Glomerular endothelial cell (primary cell): ENCODE results near the gene ASH1L. TPM values are rescaled to one million over a fixed set of nuclear protein-coding genes. Genes with fewer than 3 reads are reported as not detected.
"Not testable (repeated sequence)": the region's sequence is repeated elsewhere in the genome, so short reads cannot be mapped to it uniquely, and the experiment has no call there.

Experiments
- DNase-seq: peaks from one replicate; pipeline ENCODE4 v3.0.0-alpha.2; 2011; ENCODE audit warnings: low read depth, low spot score; ENCODE audit errors: extremely low read depth
- total RNA-seq: library from RNA; depleted of rRNA; stranded (reverse); fragments of >200 nt; gene quantifications from 2 replicates; pipeline ENCODE4 v1.2.3, GENCODE V29; 2015

Gene ASH1L
- total RNA-seq, 1 donor from 2014 or later = 26.6 TPM

DNA sequence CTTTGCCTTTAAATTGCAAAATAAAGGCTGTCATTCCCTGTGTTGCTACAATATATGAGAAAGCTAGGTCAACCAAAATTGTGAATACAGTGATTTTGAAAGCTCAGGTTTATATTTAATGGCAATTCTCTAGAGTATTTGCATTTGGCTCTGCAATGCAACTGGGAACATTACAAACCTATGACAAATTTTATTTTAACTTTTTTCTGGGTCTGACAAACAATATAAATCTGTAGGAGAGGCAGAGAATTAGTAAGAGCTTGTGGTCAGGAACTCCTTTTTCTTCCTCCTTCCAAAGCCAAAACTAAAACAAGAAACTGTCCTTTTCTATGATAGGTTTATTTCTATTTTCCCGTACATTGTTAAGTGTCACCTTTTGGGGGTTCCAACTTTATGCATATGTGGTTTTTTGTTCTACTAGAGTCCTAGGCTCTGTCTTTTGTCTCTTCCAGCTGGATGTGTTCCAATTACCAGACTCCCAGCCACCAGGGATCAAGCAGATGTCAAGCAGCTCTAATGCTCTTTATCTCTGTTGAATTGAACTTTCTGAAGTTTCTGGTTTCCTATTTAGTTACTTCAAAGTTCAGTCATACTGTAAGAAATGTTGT is 106.9 kb downstream of the ASH1L start:
- DNase-seq = no peak

DNA sequence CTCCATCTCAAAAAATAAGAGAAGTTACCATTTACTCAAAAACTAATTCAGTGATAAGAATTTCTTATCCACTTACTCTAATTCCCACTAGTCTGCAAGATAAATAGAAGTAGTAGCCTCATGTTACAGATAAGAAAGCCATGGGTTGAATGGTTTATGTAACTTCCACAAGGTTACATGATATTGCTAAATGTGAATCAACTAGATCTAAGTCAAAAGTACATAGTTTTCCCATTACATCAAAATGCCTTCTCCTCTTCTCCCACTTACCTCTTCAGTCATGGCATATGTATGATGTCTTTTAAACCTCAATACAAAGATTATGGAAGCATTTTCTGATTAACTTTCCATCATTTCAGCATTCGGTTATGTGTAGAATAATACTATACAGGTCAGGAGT is 108.5 kb downstream of the ASH1L start:
- DNase-seq = no peak

DNA sequence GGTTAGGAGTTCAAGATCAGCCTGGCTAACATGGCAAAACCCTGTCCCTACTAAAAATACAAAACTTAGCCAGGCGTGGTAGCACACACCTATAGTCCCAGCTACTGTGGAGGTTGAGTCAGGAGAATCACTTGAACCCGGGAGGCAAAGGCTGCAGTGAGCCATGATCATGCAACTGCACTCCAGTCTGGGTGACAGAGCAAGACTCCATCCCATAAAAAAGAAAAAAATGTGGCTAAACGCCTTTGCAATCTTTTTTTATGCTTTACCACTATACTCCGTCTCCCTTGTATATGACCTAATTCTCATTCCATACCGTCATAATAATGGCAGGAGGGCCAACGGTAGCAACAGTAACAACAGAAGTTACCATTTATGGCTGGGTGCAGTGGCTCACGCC is 109.5 kb downstream of the ASH1L start:
- DNase-seq = no peak

- DNase-seq = no peak
Measured at GRCh38 chr1:155451199-155451598, 111.4 kb downstream of the ASH1L start.

DNA sequence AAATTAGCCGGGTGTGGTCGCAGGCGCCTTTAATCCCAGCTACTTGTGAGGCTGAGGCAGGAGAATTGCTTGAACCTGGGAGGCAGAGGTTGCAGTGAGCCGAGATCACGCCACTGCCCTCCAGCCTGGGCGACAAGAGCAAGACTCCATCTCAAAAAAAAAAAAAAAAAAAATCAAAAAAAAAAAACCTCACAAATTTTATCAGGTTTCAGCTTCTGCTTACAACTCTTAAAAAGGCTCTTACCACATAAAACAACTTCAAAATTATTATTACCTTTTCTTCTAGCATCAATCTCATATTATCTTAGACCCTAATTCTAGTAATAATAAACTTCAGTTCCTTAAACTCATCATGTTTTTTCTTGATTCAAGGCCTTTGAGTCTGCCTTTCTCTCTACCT is 120.2 kb downstream of the ASH1L start:
- not testable (repeated sequence) for DNase-seq

GRCh38 chr1:155437405-155437804 is 125.2 kb downstream of the ASH1L start:
- no peak for DNase-seq

DNA sequence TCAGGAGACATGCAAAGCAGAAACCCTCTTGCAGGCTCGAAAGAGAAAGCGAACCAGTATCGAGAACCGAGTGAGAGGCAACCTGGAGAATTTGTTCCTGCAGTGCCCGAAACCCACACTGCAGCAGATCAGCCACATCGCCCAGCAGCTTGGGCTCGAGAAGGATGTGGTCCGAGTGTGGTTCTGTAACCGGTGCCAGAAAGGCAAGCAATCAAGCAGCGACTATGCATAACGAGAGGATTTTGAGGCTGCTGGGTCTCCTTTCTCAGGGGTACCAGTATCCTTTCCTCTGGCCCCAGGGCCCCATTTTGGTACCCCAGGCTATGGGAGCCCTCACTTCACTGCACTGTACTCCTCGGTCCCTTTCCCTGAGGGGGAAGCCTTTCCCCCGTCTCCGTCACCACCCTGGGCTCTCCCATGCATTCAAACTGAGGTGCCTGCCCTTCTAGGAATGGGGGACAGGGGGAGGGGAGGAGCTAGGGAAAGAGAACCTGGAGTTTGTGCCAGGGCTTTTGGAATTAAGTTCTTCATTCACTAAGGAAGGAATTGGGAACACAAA is 128.7 kb downstream of the ASH1L start:
- DNase-seq = not testable (repeated sequence)

DNA sequence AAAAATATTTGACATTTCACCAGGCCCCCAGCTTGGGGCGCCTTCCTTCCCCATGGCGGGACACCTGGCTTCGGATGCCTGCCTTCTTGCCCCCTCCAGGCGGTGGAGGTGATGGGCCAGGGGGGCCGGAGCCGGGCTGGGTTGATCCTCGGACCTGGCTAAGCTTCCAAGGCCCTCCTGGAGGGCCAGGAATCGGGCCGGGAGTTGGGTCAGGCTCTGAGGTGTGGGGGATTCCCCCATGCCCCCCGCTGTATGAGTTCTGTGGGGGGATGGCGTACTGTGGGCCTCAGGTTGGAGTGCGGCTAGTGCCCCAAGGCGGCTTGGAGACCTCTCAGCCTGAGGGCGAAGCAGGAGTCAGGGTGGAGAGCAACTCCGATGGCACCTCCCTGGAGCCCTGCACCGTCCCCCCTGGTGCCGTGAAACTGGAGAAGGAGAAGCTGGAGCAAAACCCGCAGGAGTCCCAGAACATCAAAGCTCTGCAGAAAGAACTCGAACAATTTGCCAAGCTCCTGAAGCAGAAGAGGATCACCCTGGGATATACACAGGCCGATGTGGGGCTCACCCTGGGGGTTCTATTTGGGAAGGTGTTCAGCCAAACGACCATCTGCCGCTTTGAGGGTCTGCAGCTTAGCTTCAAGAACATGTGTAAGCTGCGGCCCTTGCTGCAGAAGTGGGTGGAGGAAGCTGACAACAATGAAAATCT is 129.3 kb downstream of the ASH1L start:
- DNase-seq = not testable (repeated sequence)

- DNase-seq = no peak
Measured at GRCh38 chr1:155424091-155424490, 138.5 kb downstream of the ASH1L start.

- DNase-seq = no peak
Measured at GRCh38 chr1:155420788-155421187, 141.8 kb downstream of the ASH1L start.

DNA sequence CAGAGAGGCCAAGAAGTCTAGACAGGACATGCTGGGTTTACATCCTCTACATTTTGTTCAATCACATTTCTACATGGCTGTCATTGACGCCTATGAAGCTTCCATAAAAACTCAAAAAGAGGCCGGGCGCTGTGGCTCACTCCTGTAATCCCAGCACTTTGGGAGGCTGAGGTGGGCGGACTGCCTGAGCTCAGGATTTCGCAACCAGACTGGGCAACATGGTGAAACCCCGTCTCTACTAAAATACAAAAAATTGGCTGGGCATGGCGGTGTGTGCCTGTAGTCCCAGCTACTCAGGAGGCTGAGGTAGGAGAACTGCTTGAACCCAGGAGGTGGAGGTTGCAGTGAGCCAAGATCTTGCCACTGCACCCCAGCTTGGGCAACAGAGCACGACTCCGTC is 150.8 kb downstream of the ASH1L start:
- not testable (repeated sequence) for DNase-seq

DNA sequence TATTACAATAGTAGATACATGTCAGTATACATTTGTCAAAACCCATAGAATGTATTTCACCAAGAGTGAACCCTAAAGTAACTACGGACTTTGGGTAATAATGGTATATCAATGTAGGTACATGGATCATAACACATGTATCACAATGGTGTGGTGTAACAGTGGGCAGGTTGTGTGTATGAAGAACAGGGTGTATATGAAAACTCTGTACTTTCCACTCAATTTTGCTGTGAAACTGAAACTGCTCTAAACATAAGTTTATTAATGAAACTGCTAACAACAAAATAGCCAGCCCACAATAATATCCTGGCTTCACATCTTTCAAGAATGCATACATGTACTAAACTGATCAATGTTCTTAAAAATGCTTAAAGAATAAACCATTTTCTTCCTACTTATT is 151.7 kb downstream of the ASH1L start:
- no peak for DNase-seq

DNA sequence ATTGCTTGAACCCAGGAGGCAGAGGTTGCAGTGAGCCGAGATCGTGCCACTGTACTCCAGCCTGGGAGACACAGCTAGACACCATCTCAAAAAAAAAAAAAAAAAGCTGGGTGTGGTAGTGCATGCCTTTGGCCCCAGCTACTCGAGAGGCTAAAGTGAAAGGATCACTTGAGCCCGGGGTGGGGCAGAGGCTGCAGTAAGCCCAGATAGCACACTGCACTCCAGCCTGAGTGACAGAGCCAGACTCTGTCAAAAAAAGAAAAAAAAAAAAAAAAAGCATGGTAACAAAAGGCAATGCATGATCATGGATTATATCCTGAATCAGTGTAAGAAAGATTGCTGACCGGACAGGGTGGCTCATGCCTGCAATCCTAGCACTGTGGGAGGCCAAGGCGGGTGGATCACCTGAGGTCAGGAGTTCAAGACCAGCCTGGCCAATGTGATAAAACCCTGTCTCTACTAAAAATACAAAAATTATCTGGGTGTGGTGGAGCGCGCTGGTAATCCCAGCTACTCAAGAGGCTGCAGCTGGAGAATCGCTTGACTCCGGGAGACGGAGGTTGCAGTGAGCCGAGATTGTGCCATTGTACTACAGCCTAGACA is 165.6 kb downstream of the ASH1L start:
- DNase-seq = no peak

DNA sequence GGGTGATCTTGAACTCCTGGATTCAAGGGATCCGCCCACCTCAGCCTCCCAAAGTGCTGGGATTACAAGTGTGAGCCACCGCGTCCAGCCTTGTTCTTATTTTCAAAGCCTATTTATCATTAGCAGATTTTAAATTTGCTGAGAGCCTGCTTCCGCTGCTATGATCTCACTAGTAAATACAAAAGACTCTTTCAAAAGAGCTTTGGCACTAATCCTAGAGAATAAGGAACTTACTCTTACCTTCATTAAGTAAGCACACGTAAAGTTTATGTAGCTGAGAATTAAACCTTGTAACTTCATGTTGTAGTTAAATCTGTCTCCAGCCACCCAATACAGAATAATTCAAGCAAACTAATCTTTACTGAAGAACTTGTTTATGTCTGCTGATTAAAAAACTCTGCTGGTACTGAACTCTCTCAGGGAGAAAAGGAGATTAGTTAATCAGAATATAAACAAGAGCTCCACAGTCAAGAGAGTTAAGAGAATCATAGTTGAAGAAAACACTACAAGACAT is 169.6 kb downstream of the ASH1L start:
- no peak for DNase-seq

DNA sequence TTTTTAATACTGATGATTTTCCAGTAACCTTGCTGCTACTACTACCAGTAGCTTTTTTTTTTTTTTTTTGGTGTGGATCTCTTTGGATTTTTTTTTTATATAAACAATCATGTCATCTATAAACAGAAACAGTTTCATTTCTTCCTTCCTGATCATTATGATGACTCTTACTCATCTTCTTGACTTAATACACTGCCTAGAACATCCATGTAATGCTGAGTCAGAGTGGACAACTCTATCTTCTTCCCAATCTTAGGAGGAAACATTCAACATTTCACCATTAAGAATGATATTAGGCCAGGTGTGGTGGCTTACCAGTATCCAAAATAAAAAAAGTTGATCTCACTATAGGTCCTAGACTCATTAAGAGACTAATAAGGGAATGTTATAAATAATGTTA is 172.8 kb downstream of the ASH1L start:
- no peak for DNase-seq

DNA sequence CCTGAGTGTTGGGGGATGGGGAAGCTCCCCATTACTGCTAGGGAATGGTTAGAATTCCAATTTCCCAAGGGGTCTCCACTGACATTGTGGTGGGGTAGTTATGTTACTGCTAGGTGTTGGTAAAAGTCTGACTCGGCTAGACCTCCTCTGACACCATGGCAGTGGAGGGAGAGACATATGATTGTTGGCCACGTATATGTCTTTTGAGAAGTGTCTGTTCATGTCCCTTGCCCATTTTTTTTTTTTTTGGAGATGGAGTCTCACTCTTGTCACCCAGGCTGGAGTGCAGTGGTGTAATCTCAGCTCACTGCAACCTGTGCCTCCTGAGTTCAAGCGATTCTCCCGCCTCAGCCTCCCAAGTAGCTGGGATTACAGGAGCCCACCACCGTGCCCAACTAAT is 176.8 kb downstream of the ASH1L start:
- DNase-seq = not testable (repeated sequence)

DNA sequence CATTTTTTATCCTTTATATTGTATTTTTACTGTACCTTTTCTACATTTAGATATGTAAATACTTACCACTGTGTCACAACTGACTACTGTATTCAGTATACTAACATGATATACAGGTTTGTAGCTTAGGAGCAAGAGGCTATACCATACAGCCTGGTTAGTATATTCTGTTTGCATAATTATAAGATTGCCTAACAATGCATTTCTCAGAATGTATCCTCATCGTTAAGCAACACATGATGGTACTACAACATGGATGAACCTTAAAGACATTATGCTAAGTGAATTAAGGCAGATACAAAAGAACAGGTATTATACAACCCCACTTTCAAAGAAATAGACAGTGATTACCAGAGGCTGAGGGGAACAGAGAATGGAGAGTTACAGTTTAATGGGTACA is 179.2 kb downstream of the ASH1L start:
- no peak for DNase-seq

GRCh38 chr1:155379631-155380090 is 182.9 kb downstream of the ASH1L start:
- DNase-seq = no peak

DNA sequence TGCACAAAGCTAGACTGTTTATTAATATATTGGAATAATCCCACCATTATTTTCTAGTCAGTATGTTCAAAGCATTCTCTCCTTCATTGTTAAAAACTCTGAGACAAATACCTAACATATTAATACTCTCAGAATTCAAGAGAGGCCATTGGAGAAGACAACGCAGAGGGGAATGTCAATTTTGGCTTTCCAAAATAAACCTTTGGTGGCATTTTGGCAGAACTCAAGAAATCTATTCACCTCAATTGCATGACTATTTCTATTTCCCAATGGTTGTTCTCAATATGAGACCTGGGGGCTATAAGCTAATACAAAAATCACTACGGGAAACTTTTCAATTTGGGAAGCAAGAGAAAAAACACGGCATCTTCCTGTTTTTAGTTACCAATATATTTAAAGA is 183.4 kb downstream of the ASH1L start:
- DNase-seq = no peak

GRCh38 chr1:155360051-155360450 is 202.6 kb downstream of the ASH1L start:
- no peak for DNase-seq

DNA sequence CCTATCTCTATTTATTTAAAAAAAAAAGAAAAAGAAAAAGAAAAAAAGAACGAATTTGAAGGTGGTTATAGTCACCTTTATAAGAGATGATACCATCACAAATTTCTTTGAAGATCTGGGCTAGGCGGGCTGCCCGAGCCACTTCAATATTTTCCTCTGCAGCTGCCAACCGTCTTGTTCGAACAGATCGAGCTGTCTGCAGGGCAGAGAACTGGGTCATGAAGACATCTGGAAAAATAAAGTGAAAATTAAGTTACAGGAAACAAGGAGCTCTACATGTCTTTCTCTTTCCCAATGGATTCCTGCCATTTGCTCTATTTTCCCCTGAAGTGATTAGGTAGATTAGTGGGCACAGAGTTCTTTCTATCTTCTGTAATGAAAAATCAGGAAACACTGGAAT is 210.0 kb downstream of the ASH1L start:
- DNase-seq = no peak

- DNase-seq = no peak
Measured at GRCh38 chr1:155342842-155343241, 219.8 kb downstream of the ASH1L start.
